Effector CD8-positive, alpha-beta T cell (primary cell): ENCODE results near the gene GOLGB1.
"Not testable (repeated sequence)": the region's sequence is repeated elsewhere in the genome, so short reads cannot be mapped to it uniquely, and the experiment has no call there.

Experiments used
- DNase-seq: peaks from one replicate; lab custom pipeline; 2025; lab: John Stamatoyannopoulos, UW

The GOLGB1 gene

DNA sequence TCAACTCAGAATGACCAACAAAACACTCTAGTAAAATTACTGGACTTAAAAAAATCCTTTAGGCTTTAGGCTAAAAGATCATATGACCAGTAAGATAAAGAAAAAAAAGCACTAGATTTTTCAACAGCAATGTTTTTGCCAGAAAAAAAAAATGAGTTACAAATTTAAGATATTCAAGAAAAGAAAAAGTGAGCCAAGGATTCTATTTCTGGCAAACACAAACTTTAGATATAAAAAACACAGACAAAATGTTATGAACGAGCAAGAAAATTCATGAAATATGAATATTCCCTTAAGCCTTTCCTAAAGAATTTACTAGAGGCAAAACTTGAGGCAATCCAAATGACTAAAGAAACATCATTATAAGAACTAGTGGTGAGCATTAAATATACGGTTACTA is 8.6 kb downstream of the GOLGB1 start:
- DNase-seq, result no peak

DNA sequence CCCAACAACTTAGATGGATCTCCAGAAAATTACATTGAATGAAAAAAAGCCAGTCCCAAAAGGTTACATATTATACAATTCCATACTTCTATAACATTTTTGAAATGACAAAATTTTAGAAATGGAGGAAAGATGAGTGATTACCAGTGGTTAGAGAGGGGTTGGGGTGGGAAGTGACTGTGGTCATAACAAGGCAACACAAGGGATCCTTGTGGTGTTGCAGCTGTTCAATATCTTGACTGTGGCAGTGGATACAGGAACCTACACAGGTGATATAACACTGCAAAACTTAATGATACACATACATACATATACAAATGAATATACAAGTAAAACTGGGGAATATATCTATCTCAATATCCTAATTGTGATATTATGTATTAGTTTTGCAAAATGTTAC is 9.6 kb downstream of the GOLGB1 start:
- DNase-seq, result no peak

DNA sequence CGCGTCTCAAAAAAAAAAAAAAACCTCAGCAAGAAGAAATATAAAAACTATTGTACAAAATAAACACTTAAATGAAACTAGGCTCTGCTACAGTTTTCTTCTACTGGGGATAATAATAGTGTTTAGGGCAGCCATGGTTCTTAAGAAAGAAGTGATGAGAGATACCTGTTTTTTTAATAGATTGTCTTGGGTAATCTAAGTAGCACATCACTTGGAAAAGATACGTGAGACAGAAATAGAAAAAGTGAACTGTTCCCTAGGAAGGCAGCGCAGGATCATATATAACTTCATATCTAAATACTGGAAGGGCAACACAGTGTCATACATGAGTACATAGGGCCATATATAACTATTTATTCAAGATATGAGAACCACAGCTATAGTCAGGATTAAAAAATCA is 11.9 kb downstream of the GOLGB1 start:
- DNase-seq, result no peak

DNA sequence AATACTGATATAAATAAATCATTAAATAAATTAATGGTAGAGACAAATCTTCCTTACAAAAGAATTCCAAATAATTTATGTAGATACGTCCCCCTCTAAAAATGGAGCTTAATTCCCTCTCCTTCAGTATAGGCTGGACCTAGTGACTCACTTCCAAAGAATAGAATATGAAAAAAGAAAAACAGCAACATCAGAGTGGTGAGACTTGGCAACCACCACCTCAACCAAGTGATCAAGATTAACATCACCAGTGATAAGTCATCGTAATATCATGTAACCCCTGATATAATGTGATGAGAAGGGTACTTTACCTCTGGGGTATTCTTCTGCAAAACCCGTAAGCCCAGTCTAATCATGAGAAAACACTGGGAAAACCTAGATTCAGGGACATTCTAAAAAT is 13.4 kb downstream of the GOLGB1 start:
- no peak for DNase-seq

DNA sequence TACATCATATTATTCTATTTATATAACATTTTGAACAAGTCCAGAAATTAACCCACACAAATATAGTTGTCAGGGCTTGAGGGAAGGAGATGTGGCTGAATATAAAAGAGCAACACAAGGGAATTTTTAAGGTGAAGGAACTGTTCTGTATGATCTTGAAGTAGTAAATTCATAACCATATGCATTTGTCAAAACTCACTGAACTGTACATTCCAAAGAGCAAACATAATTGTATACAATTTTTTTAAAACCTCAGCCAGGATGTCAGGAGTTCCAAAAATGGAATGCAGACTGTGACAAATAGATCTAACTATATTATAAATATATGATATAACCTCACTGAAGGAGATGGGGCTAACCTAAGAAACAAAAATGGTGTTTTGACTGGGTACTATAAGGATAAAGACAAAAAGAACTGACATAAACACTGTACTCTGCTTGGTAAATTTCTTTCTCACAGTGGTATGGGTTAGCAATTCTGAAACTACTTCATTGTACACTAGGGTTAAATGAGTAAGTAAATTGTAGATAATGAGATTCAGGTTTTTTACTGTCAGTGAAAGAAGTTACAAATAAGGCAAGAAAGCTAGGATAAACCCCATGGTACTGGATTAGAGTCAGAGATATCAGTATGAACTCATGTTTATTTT is 14.4 kb downstream of the GOLGB1 start:
- no peak for DNase-seq

DNA sequence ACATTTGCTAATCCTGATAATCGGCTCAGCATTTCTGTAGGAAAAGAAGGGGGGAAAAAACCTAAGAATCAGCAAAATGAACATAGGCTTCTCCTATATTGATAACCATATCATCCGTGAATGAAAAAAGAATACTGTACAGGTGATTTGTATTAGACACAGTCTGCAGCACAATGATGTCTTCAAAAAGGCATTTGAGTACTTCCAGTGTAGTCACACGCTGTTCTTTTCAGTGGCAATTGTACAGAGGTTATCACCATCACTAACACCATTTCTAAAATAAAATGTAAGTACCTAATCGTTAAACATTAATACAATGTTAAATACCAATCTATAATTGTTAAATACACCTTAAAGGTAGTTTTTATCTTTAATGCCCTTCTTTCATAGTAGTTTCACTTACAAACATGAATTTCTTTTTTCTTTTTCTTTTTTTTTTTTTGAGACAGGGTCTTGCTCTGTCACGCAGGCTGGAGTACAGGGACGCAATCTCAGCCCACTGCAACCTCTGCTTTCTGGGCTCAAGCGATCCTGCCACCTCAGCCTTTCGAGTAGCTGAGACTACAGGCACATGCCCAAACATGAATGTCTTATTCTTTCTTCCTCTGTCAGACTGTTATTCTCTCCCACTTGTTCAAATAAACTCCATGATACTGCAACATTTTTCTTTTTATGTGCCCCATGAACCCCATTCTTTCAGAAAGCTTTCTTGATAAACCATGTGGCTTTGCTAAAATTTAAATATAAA is 18.4 kb downstream of the GOLGB1 start:
- DNase-seq, result no peak

DNA sequence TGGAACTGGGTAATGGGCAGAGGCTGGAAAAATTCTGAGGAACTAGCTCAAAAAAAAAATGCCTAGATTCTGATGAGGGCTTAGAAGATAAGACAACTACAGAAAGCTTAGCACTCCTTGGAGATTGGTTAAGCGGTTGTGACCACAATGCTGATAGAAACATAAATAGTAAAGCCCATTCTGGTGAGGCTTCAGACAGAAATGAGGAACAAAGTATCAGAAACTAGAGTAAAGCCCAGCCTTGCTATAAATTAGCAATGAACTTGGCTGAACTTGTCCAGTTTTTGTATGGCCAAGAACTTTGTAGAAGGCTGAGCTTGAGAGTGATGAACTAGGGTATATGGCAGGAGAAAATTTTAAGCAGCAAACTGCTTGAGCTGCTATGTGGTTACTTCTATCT is 25.4 kb downstream of the GOLGB1 start:
- no peak for DNase-seq

DNA sequence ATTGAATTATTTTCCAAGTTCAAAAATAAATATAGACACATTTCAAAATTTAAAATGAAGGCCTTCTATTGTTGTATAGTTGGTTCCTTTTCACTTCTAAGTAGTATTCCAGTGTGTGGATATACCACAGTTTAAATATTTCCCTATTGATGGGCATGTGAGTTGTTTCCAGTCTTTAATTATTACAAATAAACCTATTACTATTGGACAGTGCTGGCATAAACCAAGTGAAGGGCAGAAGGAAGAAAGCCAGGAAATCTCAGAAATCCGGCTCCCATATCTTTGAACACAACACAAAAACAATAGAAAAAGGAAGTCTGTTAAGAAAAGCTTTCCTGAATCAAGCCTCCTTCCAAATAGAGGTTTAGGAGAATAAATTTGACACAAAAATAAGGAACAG is 26.1 kb downstream of the GOLGB1 start:
- no peak for DNase-seq

DNA sequence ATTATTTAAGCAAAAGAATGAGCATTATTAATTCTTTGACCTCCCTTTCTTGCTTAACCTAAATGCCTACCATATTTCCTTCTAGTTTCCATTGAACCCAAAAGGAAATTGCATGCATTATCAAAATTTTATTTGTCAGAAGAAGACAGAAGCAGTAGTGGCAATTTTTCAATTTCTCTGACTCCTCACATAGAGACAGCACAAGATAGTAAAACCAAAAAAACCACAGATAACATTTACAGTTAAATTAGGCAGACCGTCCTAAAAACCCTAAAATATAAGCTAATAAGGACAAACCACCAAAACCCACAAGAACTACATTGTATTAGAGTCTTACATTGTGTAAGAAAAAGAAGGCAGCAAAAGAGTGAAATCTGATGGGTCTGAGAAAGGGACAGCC is 27.1 kb downstream of the GOLGB1 start:
- DNase-seq, result no peak

DNA sequence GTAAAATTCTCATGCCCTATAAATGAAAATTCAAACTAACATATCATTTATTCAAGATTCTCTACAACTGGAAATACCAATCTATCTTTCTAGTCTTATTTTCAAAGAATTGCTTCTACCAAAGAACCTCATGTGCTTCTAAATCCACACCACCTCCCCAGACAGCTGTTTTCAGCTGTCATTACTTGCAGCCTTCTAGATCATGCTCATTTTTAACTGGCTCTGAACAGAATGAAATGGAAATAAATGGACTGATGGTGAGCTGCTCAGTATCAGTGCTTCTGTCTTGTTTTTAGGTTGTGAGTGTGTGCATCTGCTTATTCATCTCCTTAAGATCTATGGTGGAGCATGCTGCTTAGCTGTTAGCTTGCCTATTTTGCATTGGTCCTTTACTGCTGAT is 29.4 kb downstream of the GOLGB1 start:
- no peak for DNase-seq

DNA sequence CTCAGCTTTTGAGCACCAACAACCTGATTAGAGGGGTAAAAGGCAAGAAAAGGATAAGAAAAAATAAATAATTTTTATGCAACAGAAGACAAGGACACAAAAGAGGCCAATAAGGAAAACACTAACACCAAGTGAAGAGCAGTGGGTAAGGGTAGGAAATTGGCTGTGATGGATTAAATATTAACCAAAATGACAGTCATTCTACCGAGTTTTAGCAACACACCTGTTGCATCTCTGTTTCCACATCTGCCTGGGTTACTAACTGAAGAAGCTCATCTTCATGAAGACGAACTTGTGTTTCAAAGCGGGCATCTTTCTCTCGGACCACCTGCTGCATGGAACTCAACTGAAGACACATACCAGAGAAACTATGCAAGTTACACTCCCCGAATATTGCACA is 30.1 kb downstream of the GOLGB1 start:
- no peak for DNase-seq

DNA sequence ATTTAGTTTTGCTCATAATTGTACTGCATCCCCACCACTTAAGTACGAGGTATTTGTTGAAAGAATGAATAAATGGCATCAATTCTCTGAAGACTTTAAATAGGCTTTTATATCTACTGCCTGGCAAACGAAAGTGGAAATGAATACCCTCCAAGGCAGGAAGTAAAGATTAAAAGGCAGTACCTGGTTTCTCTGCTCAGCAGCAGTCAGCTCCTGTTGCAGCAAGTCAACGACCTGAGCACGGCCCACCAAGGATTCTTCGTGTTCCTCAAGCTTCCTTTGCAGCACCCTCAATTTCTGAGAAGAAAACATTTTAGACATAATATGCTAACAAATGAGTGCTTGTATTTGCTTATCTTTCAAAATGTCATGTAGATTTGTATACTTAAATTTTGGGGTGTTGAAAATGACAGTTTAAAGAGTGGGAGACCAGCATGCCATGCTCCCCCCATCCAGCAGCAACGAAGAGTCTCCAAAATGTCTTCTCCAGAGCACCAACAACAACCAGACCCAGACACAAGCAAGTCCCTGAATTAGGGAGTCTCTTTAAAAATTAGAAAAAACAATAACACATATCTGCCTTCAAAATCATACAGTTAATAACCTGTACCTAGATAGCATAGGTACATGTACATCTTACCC is 31.2 kb downstream of the GOLGB1 start:
- DNase-seq, result no peak

DNA sequence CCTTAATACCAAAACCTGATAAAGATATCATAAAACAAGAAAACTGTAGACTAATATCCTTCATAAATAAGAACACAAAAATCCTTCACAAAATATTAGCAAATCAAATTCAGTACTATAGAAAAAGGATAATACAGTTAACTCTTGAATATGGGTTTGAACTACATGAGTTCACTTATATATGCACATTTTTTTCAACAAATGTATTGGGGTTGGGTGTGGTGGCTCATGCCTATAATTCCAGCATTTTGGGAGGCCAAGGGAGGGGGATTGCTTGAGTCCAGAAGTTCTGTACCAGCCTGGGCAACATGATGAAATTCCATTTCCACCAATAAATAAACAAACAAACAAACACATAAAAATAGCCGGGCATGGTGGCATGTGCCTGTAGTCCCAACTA is 39.2 kb downstream of the GOLGB1 start:
- DNase-seq, result no peak

DNA sequence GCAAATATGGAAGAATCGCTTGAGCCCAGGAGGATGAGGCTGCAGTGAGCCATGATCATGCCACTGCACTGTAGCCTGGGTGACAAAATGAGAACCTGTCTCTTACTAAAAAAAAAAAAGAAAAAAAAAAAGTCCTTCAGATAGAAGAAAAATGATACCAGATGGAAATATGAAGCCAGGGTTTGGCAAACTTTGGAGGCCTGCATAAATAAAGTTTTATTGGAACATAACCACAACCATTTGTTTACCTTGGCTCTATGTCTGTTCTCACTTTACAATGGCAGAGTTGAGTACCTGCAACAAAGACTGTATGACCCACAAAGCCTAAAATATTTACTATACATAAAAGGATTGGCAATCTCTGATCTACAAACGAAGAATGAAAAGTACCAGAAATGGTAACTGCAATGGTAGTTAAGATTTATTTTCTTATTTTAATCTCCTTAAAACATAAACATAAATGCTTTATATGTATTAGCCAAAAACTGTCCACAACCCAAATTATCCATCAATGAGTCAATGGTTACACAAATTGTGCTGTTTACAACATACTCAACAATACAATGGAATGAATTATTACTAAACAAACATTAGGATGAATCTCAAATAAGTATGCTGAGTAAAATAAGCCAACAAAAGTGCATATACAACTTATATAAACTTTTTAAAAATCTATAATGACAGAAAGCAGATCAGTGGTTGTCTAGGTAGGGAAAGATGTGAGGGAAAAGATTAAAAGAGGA is 41.8 kb downstream of the GOLGB1 start:
- DNase-seq, result no peak

DNA sequence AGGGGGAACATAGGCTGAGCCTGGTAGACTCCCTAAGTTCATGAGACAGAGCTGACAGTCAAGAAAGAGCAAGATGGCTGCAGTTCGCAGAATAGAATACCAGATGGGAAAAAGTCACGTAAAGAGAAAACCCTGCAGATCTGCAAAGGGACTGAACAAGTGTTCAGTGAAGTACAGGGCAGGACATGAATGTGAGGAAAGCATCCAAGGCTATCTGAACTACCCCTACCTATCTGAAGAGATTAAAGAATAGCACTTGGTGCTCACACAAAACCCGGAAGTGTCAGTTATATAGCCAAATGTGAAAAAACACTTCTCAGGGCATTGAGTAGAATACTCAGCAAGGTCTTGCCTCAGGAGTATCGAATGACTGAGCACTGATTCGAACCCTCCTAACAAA is 44.0 kb downstream of the GOLGB1 start:
- no peak for DNase-seq

DNA sequence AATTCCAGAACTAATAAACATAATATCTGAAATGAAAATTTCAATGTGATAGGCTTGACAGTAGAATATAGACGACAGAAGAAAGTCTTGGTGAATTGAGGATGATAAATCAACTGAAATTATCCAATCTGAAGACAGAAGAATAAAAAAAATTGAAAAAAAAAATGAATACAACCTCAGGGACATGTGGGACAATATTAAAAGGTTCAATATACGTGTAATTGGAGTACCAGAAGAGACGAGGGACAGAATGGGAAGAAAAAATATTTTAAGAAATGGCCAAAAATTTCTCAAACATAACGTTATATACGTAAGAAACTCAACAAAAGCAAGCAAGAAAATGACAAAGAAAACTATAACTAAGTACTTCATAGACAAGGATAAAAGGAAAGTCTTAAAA is 45.6 kb downstream of the GOLGB1 start:
- no peak for DNase-seq

DNA sequence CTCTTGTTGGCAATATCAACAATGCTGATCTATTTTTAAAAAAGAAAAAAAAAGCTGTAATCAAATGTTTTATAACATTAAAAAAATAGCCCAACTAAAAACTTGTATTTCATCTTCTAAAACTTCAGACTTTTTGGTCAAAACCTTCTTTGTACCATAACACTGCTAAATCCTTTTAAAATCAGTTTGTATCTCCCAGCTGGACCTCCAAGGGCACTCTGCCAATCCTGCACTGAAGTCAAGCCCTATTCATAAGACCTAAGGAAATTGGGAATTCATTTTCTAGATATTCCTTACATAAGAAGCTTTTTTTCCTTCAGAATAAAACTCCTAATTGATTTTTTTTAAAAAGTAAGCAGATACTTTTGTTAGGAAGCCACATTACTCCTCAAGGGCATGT is 50.6 kb downstream of the GOLGB1 start:
- no peak for DNase-seq

DNA sequence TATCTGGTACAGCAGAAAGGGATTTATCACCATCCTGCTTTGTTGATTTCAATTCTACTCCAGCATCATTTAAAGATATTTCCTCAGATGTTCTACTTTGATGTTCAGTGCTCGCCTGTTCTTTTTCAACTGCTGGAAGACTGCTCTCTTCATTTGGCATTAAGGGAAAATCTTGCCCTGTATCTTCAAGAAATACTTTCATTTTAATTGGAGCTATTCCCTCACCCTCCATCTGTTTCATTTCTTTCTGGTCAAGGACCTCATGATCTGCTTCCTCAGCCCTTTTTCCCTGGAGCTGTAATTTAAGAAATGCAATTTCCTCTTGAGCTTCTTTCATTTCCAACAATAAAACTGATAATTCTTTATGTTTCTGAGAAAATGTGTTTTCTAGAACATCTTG is 51.1 kb downstream of the GOLGB1 start:
- no peak for DNase-seq

DNA sequence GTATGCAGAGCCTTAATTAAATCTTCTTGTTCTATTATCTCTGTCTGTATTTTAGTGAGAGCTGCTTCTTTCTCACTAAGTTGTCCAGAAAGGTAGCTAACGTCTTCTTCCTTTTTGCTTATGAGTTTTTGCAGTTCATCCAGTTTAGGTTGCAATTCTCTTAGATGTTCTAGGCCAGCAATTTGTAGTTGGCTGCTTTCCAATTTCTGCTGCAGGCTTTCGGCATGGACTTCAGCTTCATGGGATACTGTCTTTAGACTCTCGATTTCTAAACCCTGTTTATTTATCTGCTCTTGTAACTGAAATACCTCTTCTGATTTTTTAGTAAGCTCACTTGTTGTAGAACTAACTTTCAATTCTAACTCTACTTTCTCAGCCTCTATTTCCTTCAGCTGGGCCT is 53.4 kb downstream of the GOLGB1 start:
- no peak for DNase-seq

DNA sequence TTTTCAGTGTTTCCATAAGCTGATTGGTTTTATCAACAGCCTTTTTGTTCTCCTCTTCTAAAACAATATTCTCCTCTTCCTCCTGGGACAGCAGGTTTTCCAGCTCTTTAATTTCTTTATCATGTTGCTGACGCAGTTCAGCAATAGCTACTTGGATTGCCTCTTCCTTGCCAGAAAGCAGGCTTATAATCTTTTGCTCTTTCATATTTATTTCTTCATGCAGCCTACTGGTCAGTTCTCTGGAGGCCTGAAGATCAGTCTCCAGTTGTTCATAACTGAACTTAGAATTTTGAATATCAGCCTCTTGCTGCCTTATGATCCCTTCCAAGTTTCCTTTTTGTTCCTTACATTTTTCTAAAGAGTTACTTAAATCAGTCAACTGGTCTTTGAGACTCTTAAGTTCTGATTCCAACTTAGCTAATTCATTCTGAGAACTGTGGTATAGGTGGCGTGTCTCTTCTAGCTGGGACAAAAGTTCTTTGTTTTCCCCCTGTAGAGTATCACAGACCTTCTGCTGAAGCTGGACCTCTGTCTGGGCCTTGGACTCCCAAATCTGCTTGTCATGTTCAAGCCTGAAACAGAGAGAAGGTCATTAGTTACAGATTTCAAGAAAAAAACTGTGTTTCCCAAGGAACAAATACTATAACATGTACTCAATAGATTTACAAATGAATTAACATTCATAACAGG is 57.4 kb downstream of the GOLGB1 start:
- no peak for DNase-seq

DNA sequence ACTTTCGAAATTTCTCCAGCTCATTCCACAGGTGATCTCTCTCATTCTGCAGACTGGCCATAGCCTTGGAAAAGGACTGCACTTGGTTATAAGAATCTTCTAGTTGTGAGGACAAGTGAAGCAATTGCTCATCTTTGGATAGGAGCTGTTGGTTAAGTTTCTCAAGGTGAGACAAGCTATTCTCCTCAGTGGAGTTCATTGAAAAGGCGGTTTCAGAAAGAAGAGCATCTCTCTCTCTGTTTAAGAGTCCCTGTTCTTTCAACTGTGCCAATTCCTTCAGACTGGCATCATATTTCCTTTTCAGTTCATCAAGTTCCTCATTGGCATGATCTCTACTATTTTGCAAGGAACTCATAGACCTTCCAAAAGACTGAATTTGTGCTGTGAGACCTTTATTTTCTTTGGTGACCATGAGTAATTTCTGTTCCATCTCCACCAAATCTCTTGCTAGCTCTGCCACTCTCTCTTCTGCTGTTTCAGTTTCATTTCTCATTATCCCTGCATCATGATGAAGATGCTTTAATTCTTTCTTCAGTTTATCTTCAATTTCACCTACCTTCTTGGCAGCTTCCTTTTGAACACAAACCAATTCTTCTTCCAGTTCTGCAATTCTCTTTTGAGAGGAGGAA is 58.6 kb downstream of the GOLGB1 start:
- DNase-seq, result no peak

DNA sequence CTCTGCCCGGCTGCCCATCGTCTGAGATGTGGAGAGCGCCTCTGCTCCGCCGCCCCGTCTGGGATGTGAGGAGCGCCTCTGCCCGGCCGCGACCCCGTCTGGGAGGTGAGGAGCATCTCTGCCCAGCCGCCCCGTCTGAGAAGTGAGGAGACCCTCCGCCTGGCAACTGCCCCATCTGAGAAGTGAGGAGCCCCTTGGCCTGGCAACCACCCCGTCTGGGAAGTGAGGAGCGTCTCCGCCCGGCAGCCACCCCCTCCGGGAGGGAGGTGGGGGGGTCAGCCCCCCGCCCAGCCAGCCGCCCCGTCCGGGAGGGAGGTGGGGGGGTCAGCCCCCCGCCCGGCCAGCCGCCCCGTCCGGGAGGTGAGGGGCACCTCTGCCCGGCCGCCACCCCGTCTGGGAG is 60.8 kb downstream of the GOLGB1 start:
- DNase-seq, result not testable (repeated sequence)
